Smooth muscle cell (in vitro differentiated cells): ENCODE data around the gene DLEC1. TPM values are rescaled to one million over a fixed set of nuclear protein-coding genes. Genes with fewer than 3 reads are reported as not detected.

Source experiments
- DNase-seq: peaks from one replicate; lab custom pipeline; 2025; ENCODE audit not compliant: unreplicated experiment; lab: John Stamatoyannopoulos, UW
- H2AFZ ChIP-seq: fragments of 200-600 bp; sonication (generic); 2 replicates; pipeline ENCODE4 v1.6.0; 2016; ENCODE audit warnings: antibody characterized with exemption, low read depth, mild to moderate bottlenecking
- H3F3A ChIP-seq: fragments of 200-600 bp; sonication (generic); 2 replicates; pipeline ENCODE4 v1.6.0; 2017; ENCODE audit warnings: antibody characterized with exemption, low read depth
- H3K27ac ChIP-seq: fragments of 200-600 bp; sonication (generic); 2 replicates; pipeline ENCODE4 v1.5.1; 2016; ENCODE audit warnings: low read depth, mild to moderate bottlenecking
- H3K27me3 ChIP-seq: fragments of 200-600 bp; sonication (generic); 2 replicates; pipeline ENCODE4 v1.6.1; 2016; ENCODE audit warnings: low read depth, mild to moderate bottlenecking
- H3K36me3 ChIP-seq: fragments of 200-600 bp; sonication (generic); 2 replicates; pipeline ENCODE4 v1.5.1; 2016; ENCODE audit warnings: low read depth
- H3K4me1 ChIP-seq: fragments of 200-600 bp; sonication (generic); 2 replicates; pipeline ENCODE4 v1.5.1; 2016; ENCODE audit warnings: low read depth
- H3K4me2 ChIP-seq: fragments of 200-600 bp; sonication (generic); 2 replicates; pipeline ENCODE4 v1.6.0; 2016; ENCODE audit warnings: mild to moderate bottlenecking
- H3K4me3 ChIP-seq: fragments of 200-600 bp; sonication (generic); 2 replicates; pipeline ENCODE4 v1.5.1; 2016; ENCODE audit warnings: mild to moderate bottlenecking
- H3K79me2 ChIP-seq: fragments of 200-600 bp; sonication (generic); 2 replicates; pipeline ENCODE4 v1.6.0; 2016; ENCODE audit warnings: low read depth, mild to moderate bottlenecking
- H3K9ac ChIP-seq: fragments of 200-600 bp; sonication (generic); 2 replicates; pipeline ENCODE4 v1.6.0; 2016; ENCODE audit warnings: low read depth
- H3K9me3 ChIP-seq: fragments of 200-600 bp; sonication (generic); replicated peaks from 2 replicates; pipeline ENCODE4 v1.5.1; 2016; ENCODE audit warnings: low read depth
- H4K20me1 ChIP-seq: fragments of 200-600 bp; sonication (generic); 2 replicates; pipeline ENCODE4 v1.6.0; 2016; ENCODE audit warnings: low read depth
- WGBS: methylation state at CpG from one replicate; pipeline ENCODE4 v1.1.7; 2016; ENCODE audit warnings: low lambda C conversion rate; 5-methylcytosine and 5-hydroxymethylcytosine counted together
- polyA plus RNA-seq: library from polyadenylated mRNA; unstranded; fragments of >200 nt; fragmentation: Nextera tagmentation; extraction: Ambion mirVana; gene quantifications from 2 replicates; pipeline ENCODE4 v1.2.1, GENCODE V29; 2016
- total RNA-seq: library from RNA; depleted of rRNA; stranded (reverse); fragments of >200 nt; gene quantifications from 2 replicates; pipeline ENCODE4 v1.2.3, GENCODE V29; 2014
- TF ChIP-seq, protein P1 (sequence below): fragments of 200-600 bp; sonication (generic); IDR thresholded peaks from 2 replicates; pipeline ENCODE4 v1.5.1; 2017; ENCODE audit warnings: borderline replicate concordance, mild to moderate bottlenecking, antibody characterized with exemption; ENCODE audit not compliant: insufficient read depth, poor library complexity, severe bottlenecking

Gene DLEC1
- total and polyA plus RNA-seq, 2 experiments from 2014 or later: 0.27 to 0.61 TPM

DNA sequence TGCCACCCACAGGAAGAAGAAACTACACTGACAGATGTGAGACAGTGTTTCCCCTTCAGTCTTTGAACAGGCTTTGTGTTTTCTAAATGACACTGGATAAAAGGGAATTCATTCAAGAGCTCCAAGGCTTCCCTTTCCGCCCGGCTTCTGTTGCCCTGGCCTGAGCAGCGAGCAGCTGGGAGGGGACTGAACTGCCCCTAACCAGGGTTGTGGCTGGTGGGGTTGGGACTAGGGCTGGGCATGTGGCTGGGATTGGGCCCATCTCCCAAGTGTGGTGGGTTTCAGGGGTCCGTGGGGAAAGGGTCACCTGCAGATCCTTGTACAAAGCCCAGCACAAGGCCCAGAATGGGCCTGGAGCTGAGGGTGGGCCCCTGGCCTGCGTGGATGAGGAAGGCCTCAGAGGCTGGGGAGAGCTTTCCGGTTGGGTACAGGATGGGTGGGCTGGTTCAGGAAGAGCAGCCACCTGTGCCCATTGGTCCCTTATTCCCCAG, 38.0 kb upstream of the DLEC1 start:
- TF ChIP-seq, protein P1, sequence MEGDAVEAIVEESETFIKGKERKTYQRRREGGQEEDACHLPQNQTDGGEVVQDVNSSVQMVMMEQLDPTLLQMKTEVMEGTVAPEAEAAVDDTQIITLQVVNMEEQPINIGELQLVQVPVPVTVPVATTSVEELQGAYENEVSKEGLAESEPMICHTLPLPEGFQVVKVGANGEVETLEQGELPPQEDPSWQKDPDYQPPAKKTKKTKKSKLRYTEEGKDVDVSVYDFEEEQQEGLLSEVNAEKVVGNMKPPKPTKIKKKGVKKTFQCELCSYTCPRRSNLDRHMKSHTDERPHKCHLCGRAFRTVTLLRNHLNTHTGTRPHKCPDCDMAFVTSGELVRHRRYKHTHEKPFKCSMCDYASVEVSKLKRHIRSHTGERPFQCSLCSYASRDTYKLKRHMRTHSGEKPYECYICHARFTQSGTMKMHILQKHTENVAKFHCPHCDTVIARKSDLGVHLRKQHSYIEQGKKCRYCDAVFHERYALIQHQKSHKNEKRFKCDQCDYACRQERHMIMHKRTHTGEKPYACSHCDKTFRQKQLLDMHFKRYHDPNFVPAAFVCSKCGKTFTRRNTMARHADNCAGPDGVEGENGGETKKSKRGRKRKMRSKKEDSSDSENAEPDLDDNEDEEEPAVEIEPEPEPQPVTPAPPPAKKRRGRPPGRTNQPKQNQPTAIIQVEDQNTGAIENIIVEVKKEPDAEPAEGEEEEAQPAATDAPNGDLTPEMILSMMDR: no peak
- Histone ChIP-seq H2AFZ (no peak overlapping the region), H3K36me3 (no peaks in the 10 kb centered on the region), H3K4me1 (no peaks in the 10 kb centered on the region), H3K27me3 (no peaks in the 10 kb centered on the region), H3K4me2 (no peak overlapping the region), H3K9ac (no peak overlapping the region), H3K4me3 (no peak overlapping the region), H3F3A (peaks cover 3% of the 10 kb centered on the region), H4K20me1 (no peaks in the 10 kb centered on the region), H3K9me3 (no peaks in the 10 kb centered on the region), H3K79me2 (no peaks in the 10 kb centered on the region), H3K27ac (no peak overlapping the region)
- no peak for DNase-seq
- 94% methylated on average over 6 of the region's 6 CpGs for WGBS

DNA sequence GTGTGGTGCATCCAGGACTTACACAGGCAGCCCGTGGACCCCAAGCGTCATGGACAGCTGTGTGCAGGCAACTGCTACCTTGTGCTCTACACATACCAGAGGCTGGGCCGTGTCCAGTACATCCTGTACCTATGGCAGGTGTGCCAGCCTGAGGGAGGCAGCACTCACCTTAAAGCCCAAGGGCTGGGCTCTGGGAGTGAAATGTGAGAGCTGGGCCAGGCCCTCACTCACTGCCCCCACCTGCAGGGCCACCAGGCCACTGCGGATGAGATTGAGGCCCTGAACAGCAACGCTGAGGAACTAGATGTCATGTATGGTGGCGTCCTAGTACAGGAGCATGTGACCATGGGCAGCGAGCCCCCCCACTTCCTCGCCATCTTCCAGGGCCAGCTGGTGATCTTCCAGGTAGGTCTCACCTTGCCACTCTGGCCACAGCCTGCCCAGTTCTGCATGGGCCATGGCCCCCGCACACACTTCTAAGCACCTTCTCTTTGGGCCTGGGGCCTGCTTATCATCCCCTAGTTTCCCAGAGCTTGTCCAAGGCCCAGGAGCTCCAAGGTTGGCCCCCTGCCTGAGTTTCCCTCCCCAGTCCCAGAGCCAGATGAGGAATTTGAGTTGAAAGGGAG, 37.4 kb upstream of the DLEC1 start:
- no peak for DNase-seq
- no peaks in the 10 kb centered on the region for H3K79me2 ChIP-seq
- no peaks in the 10 kb centered on the region for H3K27me3 ChIP-seq
- TF ChIP-seq, protein P1: peak; percentile 9
- no peaks in the 10 kb centered on the region for H3K4me1 ChIP-seq
- H3K36me3 ChIP-seq: no peaks in the 10 kb centered on the region
- no peak overlapping the region for H3K4me3 ChIP-seq
- no peak overlapping the region for H3K4me2 ChIP-seq
- no peak overlapping the region for H3K9ac ChIP-seq
- no peak overlapping the region for H3K27ac ChIP-seq
- WGBS: 87% methylated on average over 9 of the region's 9 CpGs
- no peaks in the 10 kb centered on the region for H3K9me3 ChIP-seq
- no peaks in the 10 kb centered on the region for H4K20me1 ChIP-seq
- peaks cover 3% of the 10 kb centered on the region for H3F3A ChIP-seq
- H2AFZ ChIP-seq: no peak overlapping the region

DNA sequence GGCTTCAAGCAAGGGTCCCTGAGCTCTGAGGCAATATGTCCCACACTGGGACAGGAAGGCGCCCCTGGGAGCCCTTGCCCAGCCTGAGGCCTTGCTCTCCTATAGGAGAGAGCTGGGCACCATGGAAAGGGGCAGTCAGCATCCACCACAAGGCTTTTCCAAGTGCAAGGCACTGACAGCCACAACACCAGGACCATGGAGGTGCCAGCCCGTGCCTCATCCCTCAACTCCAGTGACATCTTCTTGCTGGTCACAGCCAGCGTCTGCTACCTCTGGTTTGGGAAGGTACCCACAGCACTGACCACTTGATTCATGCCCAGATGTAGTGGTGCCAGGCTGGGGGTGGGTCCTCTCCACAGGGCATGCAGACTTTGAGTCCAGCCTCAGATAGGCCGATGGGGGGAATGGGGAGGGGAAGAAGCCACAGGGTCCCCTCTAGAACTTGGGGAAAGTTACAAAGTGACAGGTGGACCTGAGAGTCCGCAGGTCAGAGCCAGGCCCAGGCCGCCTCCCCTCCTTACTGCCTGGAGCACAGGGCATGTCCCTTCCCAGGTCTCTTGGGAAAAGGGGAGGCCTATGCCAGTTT, 36.6 kb upstream of the DLEC1 start:
- no peak overlapping the region for H3K27ac ChIP-seq
- no peak overlapping the region for H2AFZ ChIP-seq
- H3K4me1 ChIP-seq: no peaks in the 10 kb centered on the region
- WGBS: 97% methylated on average over 6 of the region's 6 CpGs
- no peaks in the 10 kb centered on the region for H3K9me3 ChIP-seq
- TF ChIP-seq, protein P1: no peak
- H3K79me2 ChIP-seq: no peaks in the 10 kb centered on the region
- H3K4me2 ChIP-seq: no peak overlapping the region
- no peak overlapping the region for H3K4me3 ChIP-seq
- no peak for DNase-seq
- H3K27me3 ChIP-seq: no peaks in the 10 kb centered on the region
- no peak overlapping the region for H3K9ac ChIP-seq
- H3F3A ChIP-seq: peaks cover 3% of the 10 kb centered on the region
- H4K20me1 ChIP-seq: no peaks in the 10 kb centered on the region
- H3K36me3 ChIP-seq: no peaks in the 10 kb centered on the region
